ENCODE measurements around the gene CNTRL.

GRCh38 chr9:121075251-121076036, 689 bp downstream of the CNTRL start:
- TF ChIP-seq CTCF (IDR thresholded peaks at IDR 0.05; ENCODE audit: low read depth, low read length) (no peak), MYC (IDR thresholded peaks at IDR 0.05; ENCODE audit: low read depth, low read length) (0 out of 2 replicates have a peak, but pooled peaks have one; percentile 25), MAX (IDR thresholded peaks at IDR 0.05; ENCODE audit: low read depth, low read length) (0 out of 2 replicates have a peak, but pooled peaks have one; percentile 27), POLR2A (IDR thresholded peaks at IDR 0.05; ENCODE audit: extremely low read depth, insufficient read length) (no peak)

All from NB4 (cell line).